K562 (cell line): Measurements from ENCODE around the gene EFCAB8. TPM values are rescaled to one million over a fixed set of nuclear protein-coding genes. Genes with fewer than 3 reads are reported as not detected.

Experiments
- ARID3A ChIP-seq: IDR thresholded peaks from 2 replicates; pipeline ENCODE4 v1.6.1; 2012; ENCODE audit warnings: low read depth, low read length, improper control_type of control experiment, borderline replicate concordance
- CHD4 ChIP-seq: fragments of 200-600 bp; sonication (generic); IDR thresholded peaks from 3 replicates; pipeline ENCODE4 v1.6.1; 2012; ENCODE audit warnings: low read depth, mild to moderate bottlenecking, mixed read lengths, low read length, inconsistent platforms; ENCODE audit not compliant: insufficient read depth, insufficient replicate concordance, poor library complexity, severe bottlenecking
- CTCF ChIP-seq, 3 experiments: IDR thresholded peaks in 2 of 3; conservative IDR thresholded peaks in 1 of 3; 2 replicates each; pipeline ENCODE4 v1.5.1; 2011 to 2012; ENCODE audit warnings: low read length in 3 of 3, mild to moderate bottlenecking in 3 of 3, control low read depth in 2 of 3, improper control_type of control experiment in 1 of 3, inconsistent platforms in 1 of 3, low read depth in 1 of 3, mixed read lengths in 1 of 3, moderate library complexity in 1 of 3; ENCODE audit not compliant: insufficient read depth in 2 of 3
- HEY1 ChIP-seq: fragments of 250-450 bp; sonication (Bioruptor Pico); IDR thresholded peaks from 2 replicates; pipeline ENCODE4 v1.5.0; 2020; ENCODE audit warnings: mild to moderate bottlenecking, moderate library complexity, borderline replicate concordance
- KLF10 ChIP-seq: fragments of 250-450 bp; sonication (Bioruptor Pico); IDR thresholded peaks from 2 replicates; pipeline ENCODE4 v1.6.1; 2021; ENCODE audit warnings: matching md5 sums
- PPARD ChIP-seq: fragments of 250-450 bp; sonication (Bioruptor Pico); IDR thresholded peaks from 2 replicates; pipeline ENCODE4 v1.8.0; 2022; ENCODE audit warnings: inconsistent platforms, mild to moderate bottlenecking, moderate library complexity
- PRMT5 ChIP-seq: sonication (generic); formaldehyde crosslinking; IDR thresholded peaks from 2 replicates; pipeline ENCODE4 v1.5.0; 2020; ENCODE audit warnings: missing genetic modification reagents
- SREBF2 ChIP-seq: sonication (generic); formaldehyde crosslinking; IDR thresholded peaks from 2 replicates; pipeline ENCODE4 v1.4.0; 2020; ENCODE audit warnings: mild to moderate bottlenecking, missing genetic modification reagents
- STAT5A ChIP-seq: IDR thresholded peaks from 2 replicates; pipeline ENCODE4 v1.6.1; 2012; ENCODE audit warnings: low read length, inconsistent platforms, borderline replicate concordance
- TAF7 ChIP-seq: fragments of 450-650 bp; IDR thresholded peaks from 2 replicates; pipeline ENCODE4 v1.6.1; 2016; ENCODE audit warnings: missing genetic modification characterization, missing compliant biosample characterization
- THAP12 ChIP-seq: fragments of 250-450 bp; sonication (Bioruptor Pico); IDR thresholded peaks from 2 replicates; pipeline ENCODE4 v1.9.0; 2021; ENCODE audit warnings: mild to moderate bottlenecking, inconsistent platforms
- ZBTB2 ChIP-seq: fragments of 450-650 bp; IDR thresholded peaks from 2 replicates; pipeline ENCODE4 v1.6.1; 2016; ENCODE audit warnings: antibody characterized with exemption
- ZFP91 ChIP-seq: sonication (generic); formaldehyde crosslinking; IDR thresholded peaks from 2 replicates; pipeline ENCODE4 v1.8.0; 2022; ENCODE audit warnings: mild to moderate bottlenecking, missing genetic modification reagents
- ZNF217 ChIP-seq: sonication (generic); formaldehyde crosslinking; IDR thresholded peaks from 2 replicates; pipeline ENCODE4 v1.8.0; 2022; ENCODE audit warnings: mild to moderate bottlenecking, missing genetic modification reagents
- ZNF280A ChIP-seq: fragments of 450-650 bp; IDR thresholded peaks from 2 replicates; pipeline ENCODE4 v1.6.1; 2018; ENCODE audit warnings: mild to moderate bottlenecking, low read depth; ENCODE audit not compliant: partially characterized antibody
- polyA plus RNA-seq, 8 experiments: library from polyadenylated mRNA; depleted of rRNA in 4 of 8; stranded (reverse) in 5 of 8; unstranded in 3 of 8; fragments of >200 nt; fragmentation: Nextera tagmentation in 2 of 8; fragmentation: Illumina TruSeq in 1 of 8; extraction: Ambion mirVana in 2 of 8; extraction: Trizol in 1 of 8; gene quantifications; 2 replicates each; pipeline versions ENCODE4 v1.2.1 to v1.2.3, GENCODE V29; 2011 to 2014; ENCODE audit warnings: inconsistent platforms in 1 of 8, missing spikeins in 1 of 8
- total RNA-seq, 7 experiments: library from RNA; depleted of rRNA in 6 of 7; stranded (reverse); fragments of >200 nt in 6 of 7; fragmentation: Illumina TruSeq in 2 of 7; extraction: Trizol in 2 of 7; gene quantifications; 2 replicates each; pipeline versions ENCODE4 v1.2.1 to v1.2.3, GENCODE V29; 2011 to 2021; ENCODE audit warnings: low replicate concordance in 1 of 7

The EFCAB8 gene
- total and polyA plus RNA-seq, 9 of the 15 experiments (the other 6 are each of a cell fraction or from before 2014, with no cell fraction given) = 0.03 to 0.18 (median 0.11) TPM; not detected in 6

- TF ChIP-seq ZNF280A (no peak), SREBF2 (CRISPR knock-in tag) (no peak), KLF10 (CRISPR knock-in tag) (no peak), ZFP91 (CRISPR knock-in tag) (no peak), ARID3A (no peak), CHD4 (no peak), PRMT5 (CRISPR knock-in tag) (no peak), PPARD (CRISPR knock-in tag) (no peak), TAF7 (tag) (no peak), ZBTB2 (0 out of 2 replicates have a peak, but pooled peaks have one; percentile 23), HEY1 (CRISPR knock-in tag) (no peak), CTCF (IDR thresholded peaks at IDR 0.05 in 2 of 3, conservative IDR thresholded peaks at IDR 0.05 in 1 of 3; ENCODE audit: insufficient read depth in 2 of 3, low read depth in 1 of 3, low read length in 3 of 3) (0 out of 6 replicates have a peak, but pooled peaks of 1 of the 3 experiments have one; percentile 2), STAT5A (no peak), ZNF217 (CRISPR knock-in tag) (no peak), THAP12 (CRISPR knock-in tag) (no peak)
These were observed 38.6 kb upstream of the EFCAB8 start (continued) for GRCh38 chr20:32819992-32820697.
